ENCODE measurements around the gene RHBDF2. TPM values are rescaled to one million over a fixed set of nuclear protein-coding genes. Genes with fewer than 3 reads are reported as not detected.

RHBDF2 gene
- total and polyA plus RNA-seq, 4 experiments from 2014 or later = 5.4 to 62.2 (median 32.6) TPM

DNA sequence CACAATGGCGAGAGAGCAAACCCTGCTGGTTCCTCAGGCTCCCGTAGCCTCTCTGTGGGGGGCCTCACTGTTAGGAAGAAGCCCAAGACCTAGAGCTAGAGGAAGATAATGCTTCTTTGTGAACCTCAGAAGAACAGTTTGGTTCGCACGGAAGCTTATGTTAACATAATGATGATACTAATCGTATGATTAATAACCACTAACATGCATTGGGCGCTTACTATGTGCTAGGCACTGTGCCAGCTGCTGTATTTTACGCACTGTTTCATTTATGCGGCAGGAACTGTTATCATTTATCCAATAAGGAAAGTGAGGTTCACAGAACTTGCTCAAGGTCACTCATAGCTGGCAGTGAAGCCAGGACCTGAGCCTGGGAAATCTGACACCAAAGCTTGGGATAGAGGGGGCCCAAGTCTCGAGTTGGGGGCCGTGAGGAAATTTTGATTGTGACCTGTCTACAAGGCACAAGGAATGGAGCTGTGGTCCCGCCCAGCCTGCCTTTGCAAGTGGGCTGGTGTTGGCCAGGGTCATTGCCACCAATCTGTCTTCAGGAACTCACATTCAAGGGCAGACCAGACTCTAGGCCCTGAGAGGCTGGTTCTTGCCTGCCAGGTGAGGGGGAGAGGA, 45.4 kb upstream of the RHBDF2 start:
- Mint-ChIP-seq H3K4me3 (no peak overlapping the region), H3K27me3 (peaks cover 9 to 12% of the 10 kb centered on the region in 2 donors), H3K27ac (peak overlapping the region in 4 of 7 donors; percentile 4 to 38 (median 15)), H3K4me1 (peaks cover 0 to 2% (median 0%) of the 10 kb centered on the region in 4 donors), H3K9me3 (no peaks in the 10 kb centered on the region), H3K36me3 (no peaks in the 10 kb centered on the region)
- Histone ChIP-seq H3K27me3 (ENCODE audit: insufficient read depth, low read length) (no peaks in the 10 kb centered on the region), H3K36me3 (ENCODE audit: insufficient read depth, low read length) (no peaks in the 10 kb centered on the region), H3K27ac (ENCODE audit: low read depth, low read length) (no peak overlapping the region), H3K4me3 (ENCODE audit: low read length in 2 of 2) (no peak overlapping the region), H3K9me3 (ENCODE audit: control insufficient read depth in 1 of 2, low read length in 2 of 2) (no peaks in the 10 kb centered on the region), H3K4me1 (ENCODE audit: insufficient read depth, low read length) (peaks cover 7% of the 10 kb centered on the region)
- intact Hi-C loops (cut with micrococcal nuclease) = loop anchor here (1.0 kb wide), 3 partner anchors 23 to 138 kb away; no protein-coding TSS in a partner anchor
- CTCF ChIA-PET (ENCODE audit: partially characterized antibody) = interaction anchor here (0.8 to 3.5 kb wide), 21 partner anchors 10 to 168 kb away, joined by 3 to 80 read pairs (median 5); partner anchors contain the start of genes AANAT and ST6GALNAC2
- POLR2A ChIA-PET (ENCODE audit: partially characterized antibody) = interaction anchor here (0.5 to 2.6 kb wide), 6 partner anchors 11 to 76 kb away, joined by 3 to 18 read pairs (median 5); no protein-coding TSS in a partner anchor
- DNase-seq = peak in 1 of 5 donors; percentile 7

DNA sequence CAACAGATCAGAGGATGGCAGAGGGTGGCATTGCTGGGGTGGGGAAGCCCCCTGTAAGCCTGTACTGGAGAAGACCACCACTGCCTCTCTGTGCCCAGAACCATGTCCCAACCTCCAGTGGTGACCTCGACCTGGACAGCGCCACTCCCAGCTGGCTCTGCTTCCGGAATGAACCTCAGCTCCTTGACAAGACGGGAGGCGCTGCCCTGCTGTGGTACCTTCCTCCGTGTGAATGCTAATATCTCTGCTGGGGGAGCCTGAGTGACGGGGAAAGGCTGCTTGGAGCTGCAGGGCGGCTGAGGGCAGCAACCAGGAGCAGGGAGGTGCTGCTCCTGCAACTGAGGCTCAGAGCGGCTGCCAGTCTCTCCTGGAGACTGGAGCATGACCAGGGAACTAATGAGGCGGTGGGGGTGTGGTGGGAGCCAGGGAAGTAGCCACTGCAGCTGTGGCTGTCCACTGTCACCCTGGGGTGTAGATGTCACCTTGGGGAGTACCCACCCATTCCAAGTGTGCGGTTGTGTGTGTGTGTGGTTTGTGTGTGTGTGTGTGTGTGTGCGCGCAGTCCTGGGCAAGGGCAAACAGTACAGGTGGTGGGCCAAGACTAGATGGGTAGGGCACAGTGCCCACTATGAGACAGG, 44.8 kb upstream of the RHBDF2 start:
- no peak overlapping the region for H3K27ac ChIP-seq (ENCODE audit: low read depth, low read length)
- Mint-ChIP-seq H3K27ac (no peak overlapping the region), H3K4me3 (no peak overlapping the region), H3K9me3 (no peaks in the 10 kb centered on the region), H3K27me3 (peaks cover 10 to 13% of the 10 kb centered on the region in 2 donors), H3K36me3 (no peaks in the 10 kb centered on the region), H3K4me1 (peaks cover 0 to 2% (median 0%) of the 10 kb centered on the region in 4 donors)
- no peaks in the 10 kb centered on the region for H3K9me3 ChIP-seq (ENCODE audit: control insufficient read depth in 1 of 2, low read length in 2 of 2)
- H3K36me3 ChIP-seq (ENCODE audit: insufficient read depth, low read length) = no peaks in the 10 kb centered on the region
- ChIA-PET POLR2A (ENCODE audit: partially characterized antibody) (interaction anchor here (0.7 to 2.6 kb wide), 5 partner anchors 11 to 29 kb away, joined by 3 to 18 read pairs (median 6); no protein-coding TSS in a partner anchor), CTCF (ENCODE audit: partially characterized antibody) (interaction anchor here (0.8 to 3.5 kb wide), 24 partner anchors 10 to 168 kb away, joined by 3 to 80 read pairs (median 5); partner anchors contain the start of genes AANAT and ST6GALNAC2)
- H3K4me1 ChIP-seq (ENCODE audit: insufficient read depth, low read length) = peaks cover 7% of the 10 kb centered on the region
- intact Hi-C loops (cut with micrococcal nuclease) = no loop called here
- peak in 1 of 5 donors; percentile 28 for DNase-seq
- H3K27me3 ChIP-seq (ENCODE audit: insufficient read depth, low read length) = no peaks in the 10 kb centered on the region
- no peak overlapping the region for H3K4me3 ChIP-seq (ENCODE audit: low read length in 2 of 2)

DNA sequence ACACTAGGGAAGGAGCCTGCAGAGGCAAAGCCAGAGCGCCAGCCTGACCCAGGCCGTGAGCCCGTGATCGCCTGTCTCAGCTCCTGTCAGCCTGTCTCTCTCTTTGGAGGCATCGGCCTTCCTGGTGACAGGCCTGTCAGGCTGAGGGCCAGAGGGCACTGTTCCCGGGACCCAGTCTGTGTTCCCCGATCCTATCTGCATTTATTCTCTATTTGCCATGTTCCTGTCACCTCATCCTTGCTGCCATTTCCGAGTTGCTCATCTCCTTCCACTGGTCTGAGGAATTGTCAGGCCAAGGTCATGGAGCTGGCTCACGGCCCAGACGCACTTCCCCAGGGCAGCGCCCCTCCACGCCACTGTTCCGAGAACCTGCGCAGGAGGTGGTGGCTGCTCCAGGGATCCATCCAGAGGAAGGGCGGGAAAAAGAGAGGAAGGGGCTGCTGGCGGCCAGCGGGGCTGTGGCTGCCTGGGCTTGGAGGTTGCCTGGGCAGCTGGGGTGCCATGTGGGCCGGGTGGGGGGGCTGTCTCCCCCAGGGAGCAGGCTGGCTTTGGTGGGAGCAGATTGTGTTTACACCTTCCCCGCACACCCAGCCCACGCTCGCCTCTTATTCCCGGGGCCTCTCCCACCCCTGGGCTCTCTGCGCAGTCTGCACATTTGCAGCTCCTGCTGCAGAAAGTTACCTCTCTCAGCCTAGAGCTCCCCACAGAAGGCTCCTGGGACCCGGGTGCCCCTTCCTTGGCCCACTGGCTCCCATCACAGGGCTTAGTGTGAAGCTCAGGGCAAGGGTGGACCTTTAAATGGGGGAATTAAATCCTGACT, 43.5 kb upstream of the RHBDF2 start:
- POLR2A ChIA-PET (ENCODE audit: partially characterized antibody) = interaction anchor here (0.5 to 2.6 kb wide), 4 partner anchors 17 to 185 kb away, joined by 3 to 14 read pairs (median 4); no protein-coding TSS in a partner anchor
- no peaks in the 10 kb centered on the region for H3K9me3 Mint-ChIP-seq
- no peak overlapping the region for H3K27ac Mint-ChIP-seq
- peaks cover 7% of the 10 kb centered on the region for H3K4me1 ChIP-seq (ENCODE audit: insufficient read depth, low read length)
- H3K27me3 Mint-ChIP-seq = peaks cover 12 to 18% of the 10 kb centered on the region in 2 donors
- DNase-seq = peak in 1 of 5 donors; percentile 11
- H3K36me3 ChIP-seq (ENCODE audit: insufficient read depth, low read length) = no peaks in the 10 kb centered on the region
- H3K27me3 ChIP-seq (ENCODE audit: insufficient read depth, low read length) = peaks cover under 1% of the 10 kb centered on the region
- H3K4me3 ChIP-seq (ENCODE audit: low read length in 2 of 2) = no peak overlapping the region
- CTCF ChIA-PET (ENCODE audit: partially characterized antibody) = interaction anchor here (1.2 to 3.5 kb wide), 8 partner anchors 14 to 170 kb away, joined by 3 to 80 read pairs (median 18); partner anchors contain the start of genes AANAT and ST6GALNAC2
- intact Hi-C loops (cut with micrococcal nuclease) = no loop called here
- no peaks in the 10 kb centered on the region for H3K9me3 ChIP-seq (ENCODE audit: control insufficient read depth in 1 of 2, low read length in 2 of 2)
- H3K4me1 Mint-ChIP-seq = peaks cover 0 to 2% (median under 1%) of the 10 kb centered on the region in 4 donors
- no peaks in the 10 kb centered on the region for H3K36me3 Mint-ChIP-seq
- H3K27ac ChIP-seq (ENCODE audit: low read depth, low read length) = no peak overlapping the region
- no peak overlapping the region for H3K4me3 Mint-ChIP-seq

DNA sequence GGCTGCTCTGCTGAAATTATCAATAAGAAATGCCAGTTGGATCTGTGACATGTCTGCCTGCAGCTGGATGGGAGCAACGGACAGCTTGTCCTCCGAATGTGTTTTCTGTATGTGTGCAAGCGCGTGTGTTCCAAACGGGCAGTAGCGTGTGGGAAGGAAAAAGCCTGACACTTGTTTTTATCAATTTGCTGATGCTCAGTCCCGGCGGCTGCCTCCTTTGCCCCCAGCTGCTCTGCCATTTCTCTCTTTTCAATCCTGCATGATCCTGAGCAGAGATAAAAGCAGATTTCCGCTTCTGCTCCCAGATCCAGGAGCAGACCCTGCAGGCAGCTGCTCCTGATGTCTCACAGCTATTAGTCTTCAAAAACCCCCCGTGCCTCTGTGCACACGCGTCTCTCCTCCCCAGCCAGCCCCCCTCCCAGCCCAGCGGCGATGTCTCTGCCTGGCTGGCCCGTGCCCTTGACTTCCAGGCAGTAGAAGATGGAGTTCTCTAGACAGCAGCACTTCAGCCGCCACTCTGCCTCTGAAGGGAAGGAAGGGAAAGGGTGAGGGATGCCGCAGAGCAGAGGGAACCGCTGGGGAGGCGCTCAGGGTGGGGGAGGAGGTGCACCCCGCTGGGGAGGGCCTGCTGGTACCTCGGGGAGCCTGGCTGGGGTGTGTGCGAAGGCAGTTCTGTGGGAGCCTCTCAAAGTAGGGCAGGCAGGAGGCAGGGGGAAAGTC, 42.8 kb upstream of the RHBDF2 start:
- Mint-ChIP-seq H3K9me3 (no peaks in the 10 kb centered on the region), H3K36me3 (no peaks in the 10 kb centered on the region), H3K27me3 (peaks cover 18 to 25% of the 10 kb centered on the region in 2 donors), H3K27ac (no peak overlapping the region), H3K4me1 (peaks cover under 1 to 7% (median 2%) of the 10 kb centered on the region in 4 donors), H3K4me3 (no peak overlapping the region)
- peak in 1 of 5 donors; percentile 13 for DNase-seq
- no peak overlapping the region for H3K4me3 ChIP-seq (ENCODE audit: low read length in 2 of 2)
- no peaks in the 10 kb centered on the region for H3K9me3 ChIP-seq (ENCODE audit: control insufficient read depth in 1 of 2, low read length in 2 of 2)
- ChIA-PET CTCF (ENCODE audit: partially characterized antibody) (interaction anchor here (0.8 to 3.5 kb wide), 4 partner anchors 20 to 138 kb away, joined by 3 to 80 read pairs (median 25); no protein-coding TSS in a partner anchor), POLR2A (ENCODE audit: partially characterized antibody) (interaction anchor here (1.0 to 1.3 kb wide), 3 partner anchors 13 to 21 kb away, joined by 3 to 6 read pairs (median 4); no protein-coding TSS in a partner anchor)
- intact Hi-C loops (cut with micrococcal nuclease) = no loop called here
- no peak overlapping the region for H3K27ac ChIP-seq (ENCODE audit: low read depth, low read length)
- peaks cover 6% of the 10 kb centered on the region for H3K27me3 ChIP-seq (ENCODE audit: insufficient read depth, low read length)
- no peaks in the 10 kb centered on the region for H3K36me3 ChIP-seq (ENCODE audit: insufficient read depth, low read length)
- H3K4me1 ChIP-seq (ENCODE audit: insufficient read depth, low read length) = peaks cover 7% of the 10 kb centered on the region

DNA sequence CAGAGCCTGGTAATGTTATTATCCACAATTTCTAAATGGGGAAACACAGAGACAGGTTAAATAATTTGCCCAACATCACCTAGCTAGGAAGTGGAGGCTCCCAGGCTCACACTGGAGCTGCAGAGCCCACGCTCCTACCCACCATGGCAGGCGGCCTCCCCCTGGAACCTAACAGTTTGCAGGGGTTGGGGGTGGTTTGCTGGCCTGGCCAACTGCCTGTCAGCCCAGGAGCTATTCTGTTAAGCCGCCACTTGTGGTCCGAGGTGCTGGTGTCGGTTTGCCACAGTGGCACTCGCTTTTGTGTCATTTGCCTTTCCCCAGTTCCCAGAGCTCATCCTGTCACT, 42.2 kb upstream of the RHBDF2 start:
- no peaks in the 10 kb centered on the region for H3K9me3 Mint-ChIP-seq
- Histone ChIP-seq H3K4me3 (ENCODE audit: low read length in 2 of 2) (no peak overlapping the region), H3K4me1 (ENCODE audit: insufficient read depth, low read length) (peaks cover 7% of the 10 kb centered on the region), H3K9me3 (ENCODE audit: control insufficient read depth in 1 of 2, low read length in 2 of 2) (no peaks in the 10 kb centered on the region), H3K27me3 (ENCODE audit: insufficient read depth, low read length) (peaks cover 6% of the 10 kb centered on the region), H3K36me3 (ENCODE audit: insufficient read depth, low read length) (no peaks in the 10 kb centered on the region), H3K27ac (ENCODE audit: low read depth, low read length) (no peak overlapping the region)
- H3K27me3 Mint-ChIP-seq = peaks cover 22 to 27% of the 10 kb centered on the region in 2 donors
- H3K4me3 Mint-ChIP-seq = no peak overlapping the region
- intact Hi-C loops (cut with micrococcal nuclease) = no loop called here
- H3K36me3 Mint-ChIP-seq = no peaks in the 10 kb centered on the region
- ChIA-PET CTCF (ENCODE audit: partially characterized antibody) (interaction anchor here (0.8 to 1.3 kb wide), 2 partner anchors 20 to 77 kb away, joined by 3 to 6 read pairs; no protein-coding TSS in a partner anchor), POLR2A (ENCODE audit: partially characterized antibody) (interaction anchor here (1.0 to 1.3 kb wide), 3 partner anchors 14 to 20 kb away, joined by 3 to 6 read pairs (median 4); no protein-coding TSS in a partner anchor)
- H3K27ac Mint-ChIP-seq = no peak overlapping the region
- H3K4me1 Mint-ChIP-seq = peaks cover 1 to 9% (median 3%) of the 10 kb centered on the region in 4 donors
- peak in 1 of 5 donors; percentile 1 for DNase-seq

DNA sequence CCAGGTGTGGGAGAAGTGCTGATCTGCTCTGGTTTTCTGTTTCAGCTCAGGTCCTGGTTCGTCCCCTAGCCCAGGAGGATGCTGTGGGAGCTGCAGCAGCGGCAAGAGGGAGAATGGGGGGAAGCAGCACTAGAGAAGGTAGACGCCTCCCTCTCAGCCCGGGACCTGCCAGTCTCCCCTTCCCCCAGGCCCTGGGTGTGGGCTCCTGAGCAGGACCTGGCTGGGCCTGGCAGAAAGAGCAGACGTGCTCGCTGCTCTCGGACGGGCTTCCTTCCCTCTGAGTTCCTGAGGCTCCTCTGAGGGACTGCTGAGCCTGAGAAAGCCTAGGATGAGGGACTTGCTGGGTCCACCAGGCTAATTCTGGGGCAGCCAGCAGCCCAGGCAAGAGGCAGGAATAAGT, 41.8 kb upstream of the RHBDF2 start:
- no peaks in the 10 kb centered on the region for H3K36me3 Mint-ChIP-seq
- H3K36me3 ChIP-seq (ENCODE audit: insufficient read depth, low read length) = no peaks in the 10 kb centered on the region
- no peaks in the 10 kb centered on the region for H3K9me3 Mint-ChIP-seq
- intact Hi-C loops (cut with micrococcal nuclease) = no loop called here
- peaks cover 22 to 27% of the 10 kb centered on the region in 2 donors for H3K27me3 Mint-ChIP-seq
- H3K27me3 ChIP-seq (ENCODE audit: insufficient read depth, low read length) = peaks cover 6% of the 10 kb centered on the region
- no peak overlapping the region for H3K4me3 ChIP-seq (ENCODE audit: low read length in 2 of 2)
- POLR2A ChIA-PET (ENCODE audit: partially characterized antibody) = interaction anchor here (1.0 to 1.3 kb wide), 3 partner anchors 14 to 20 kb away, joined by 3 to 6 read pairs (median 4); no protein-coding TSS in a partner anchor
- no peaks in the 10 kb centered on the region for H3K9me3 ChIP-seq (ENCODE audit: control insufficient read depth in 1 of 2, low read length in 2 of 2)
- peak overlapping the region in 2 of 7 donors; percentile 8 to 9 for H3K27ac Mint-ChIP-seq
- CTCF ChIA-PET (ENCODE audit: partially characterized antibody) = interaction anchor here (0.8 to 1.3 kb wide), 2 partner anchors 20 to 77 kb away, joined by 3 to 6 read pairs; no protein-coding TSS in a partner anchor
- DNase-seq = peak in 1 of 5 donors; percentile 12
- H3K4me1 ChIP-seq (ENCODE audit: insufficient read depth, low read length) = peaks cover 7% of the 10 kb centered on the region
- H3K27ac ChIP-seq (ENCODE audit: low read depth, low read length) = no peak overlapping the region
- no peak overlapping the region for H3K4me3 Mint-ChIP-seq
- H3K4me1 Mint-ChIP-seq = peaks cover 1 to 9% (median 3%) of the 10 kb centered on the region in 4 donors
